MCF 10A (cell line): Measurements from ENCODE around the gene EXPH5. TPM values are rescaled to one million over a fixed set of nuclear protein-coding genes. Genes with fewer than 3 reads are reported as not detected.

Experiments
- total RNA-seq: library from RNA; stranded (reverse); gene quantifications from 2 replicates; pipeline ENCODE4 v1.2.3, GENCODE V29; 2022

Gene EXPH5
- total RNA-seq, 1 experiment from 2014 or later = 9.2 TPM

Other genes with a start within 250 kb of the EXPH5 start
- gene C11orf65, start 126.2 kb downstream of the EXPH5 start, total RNA-seq = 1.4 and 1.5 TPM in 2 replicates
- 0.79 and 1.1 TPM in 2 replicates for gene POGLUT3, start 95.4 kb downstream of the EXPH5 start, total RNA-seq
- 94.4 and 113 TPM in 2 replicates for gene DDX10, start 71.3 kb upstream of the EXPH5 start, total RNA-seq